Measurements from ENCODE around the gene ZMIZ1.
"Not testable (repeated sequence)": the region's sequence is repeated elsewhere in the genome, so short reads cannot be mapped to it uniquely, and the experiment has no call there.

Gene ZMIZ1

DNA sequence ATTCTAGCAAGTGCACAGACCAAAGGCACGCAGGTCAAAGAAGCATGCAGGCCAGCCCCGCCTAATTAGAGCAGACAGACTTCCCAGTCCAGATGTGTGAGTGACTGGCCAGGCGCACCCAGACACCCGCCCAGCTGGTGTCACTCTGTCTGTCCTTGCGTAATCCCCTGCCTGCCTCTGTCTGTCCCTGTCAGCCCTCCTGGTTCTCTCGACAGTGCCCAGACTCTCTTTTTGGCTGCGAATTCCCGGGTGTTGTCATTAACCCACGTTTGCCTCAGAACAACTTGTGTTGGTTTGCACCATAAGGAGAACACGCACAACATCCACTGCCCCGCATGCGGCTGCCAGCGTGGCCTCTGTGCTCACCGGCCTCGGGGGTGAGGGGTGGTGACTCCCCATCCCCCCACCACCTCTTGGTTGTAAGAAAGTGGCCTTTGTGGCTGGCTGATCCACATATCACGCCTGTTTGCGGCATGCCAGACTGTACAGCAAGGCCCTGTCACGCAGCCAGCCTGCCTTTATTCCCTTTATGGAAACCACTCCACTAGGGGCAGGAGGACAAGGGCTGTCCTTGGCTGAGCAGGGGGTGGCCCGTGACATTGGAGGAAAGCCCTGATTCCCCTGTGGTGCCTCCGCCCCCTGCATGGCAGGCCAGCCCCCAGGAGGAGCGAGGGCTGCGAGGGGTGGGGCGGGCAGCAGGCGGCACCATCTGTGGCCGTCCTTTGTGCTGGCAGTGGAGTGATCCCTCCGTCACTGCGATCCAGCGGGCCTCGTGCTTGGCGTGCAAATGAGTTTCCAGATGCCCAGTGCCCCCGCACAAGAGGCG lies 205.7 kb downstream of the ZMIZ1 start:
- peak; percentile 94 for DNase-seq

DNA sequence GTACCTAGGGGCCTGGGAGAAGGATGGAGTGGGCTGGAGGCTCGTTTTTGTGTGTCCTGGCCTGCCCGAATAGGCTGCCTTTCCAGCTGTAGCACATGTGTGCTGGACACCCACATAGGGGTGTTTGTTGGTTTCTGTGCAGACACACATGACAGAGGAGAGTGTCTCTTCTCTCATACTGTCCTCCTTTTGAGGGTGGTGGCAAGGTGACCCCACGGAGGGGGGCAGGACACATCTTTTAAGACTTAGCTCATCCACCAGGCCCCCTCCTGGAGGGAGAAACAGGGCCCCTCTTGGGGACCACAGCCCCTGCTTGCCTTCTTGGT lies 206.3 kb downstream of the ZMIZ1 start:
- no peak for DNase-seq

DNA sequence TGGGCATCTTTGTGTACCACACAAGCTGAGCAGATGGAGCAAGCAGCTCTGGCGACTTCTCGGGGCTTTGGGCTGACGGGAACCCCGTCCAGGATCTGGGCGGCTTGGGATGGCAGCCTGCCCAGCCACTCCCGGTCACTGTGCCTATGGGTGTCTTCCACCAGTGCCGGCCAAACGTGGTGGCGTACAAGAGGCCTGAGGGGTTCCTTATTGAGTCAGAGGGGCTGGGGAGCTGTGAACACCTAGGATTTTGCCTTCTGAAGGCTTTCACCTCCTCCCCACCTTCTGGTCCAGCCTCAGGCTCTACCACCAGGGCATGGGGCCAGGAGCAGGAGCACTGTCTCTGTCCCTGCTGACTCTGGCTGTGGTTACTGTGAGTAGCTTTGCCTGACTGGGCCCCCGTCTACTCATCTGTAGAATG lies 206.7 kb downstream of the ZMIZ1 start:
- no peak for DNase-seq

DNA sequence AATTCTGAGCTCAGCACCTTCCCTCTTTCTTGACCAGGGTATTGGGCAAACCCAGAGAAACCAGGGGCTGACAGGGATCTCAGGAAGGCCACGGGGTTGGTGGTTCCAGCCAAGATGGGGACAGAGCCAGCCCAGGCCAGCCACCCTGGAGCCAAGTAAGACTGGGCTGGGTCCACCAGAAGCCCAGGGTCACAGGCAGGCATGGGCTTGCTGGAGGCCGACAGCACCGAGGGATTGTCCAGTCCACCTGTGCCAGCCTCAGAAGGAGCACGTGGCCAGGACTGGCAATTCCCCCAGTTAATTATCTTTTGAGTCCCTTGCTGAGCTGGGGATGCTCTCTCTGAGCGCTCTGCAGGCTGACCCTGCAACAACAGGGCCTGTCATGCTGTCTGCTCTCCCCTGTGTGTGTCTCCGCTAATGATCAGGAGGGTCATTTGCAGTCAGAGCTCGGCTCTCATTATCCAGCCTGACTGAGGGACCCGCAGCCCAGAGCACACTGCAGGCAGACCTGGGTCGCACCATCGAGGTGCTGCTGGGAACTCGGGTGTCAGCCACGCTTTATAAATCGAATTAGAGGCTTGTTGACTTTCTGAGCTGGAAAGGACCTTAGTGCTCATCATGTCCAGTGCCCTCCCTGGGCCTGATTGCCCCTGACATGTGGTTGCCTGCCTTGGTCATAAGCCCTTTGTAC lies 209.0 kb downstream of the ZMIZ1 start:
- no peak for DNase-seq

DNA sequence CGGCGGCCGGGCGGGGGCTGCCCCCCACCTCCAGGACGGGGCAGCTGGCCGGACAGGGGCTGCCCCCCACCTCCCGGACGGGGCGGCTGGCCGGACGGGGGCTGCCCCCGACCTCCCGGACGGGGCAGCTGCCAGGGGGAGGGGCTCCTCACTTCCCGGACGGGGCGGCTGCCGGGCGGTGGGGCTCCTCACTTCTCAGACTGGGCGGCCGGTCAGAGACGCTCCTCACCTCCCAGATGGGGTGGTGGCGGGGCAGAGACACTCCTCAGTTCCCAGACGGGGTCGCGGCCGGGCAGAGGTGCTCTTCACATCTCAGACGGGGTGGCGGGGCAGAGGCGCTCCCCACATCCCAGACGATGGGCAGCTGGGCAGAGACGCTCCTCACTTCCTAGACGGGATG lies 210.3 kb downstream of the ZMIZ1 start:
- not testable (repeated sequence) for DNase-seq

DNA sequence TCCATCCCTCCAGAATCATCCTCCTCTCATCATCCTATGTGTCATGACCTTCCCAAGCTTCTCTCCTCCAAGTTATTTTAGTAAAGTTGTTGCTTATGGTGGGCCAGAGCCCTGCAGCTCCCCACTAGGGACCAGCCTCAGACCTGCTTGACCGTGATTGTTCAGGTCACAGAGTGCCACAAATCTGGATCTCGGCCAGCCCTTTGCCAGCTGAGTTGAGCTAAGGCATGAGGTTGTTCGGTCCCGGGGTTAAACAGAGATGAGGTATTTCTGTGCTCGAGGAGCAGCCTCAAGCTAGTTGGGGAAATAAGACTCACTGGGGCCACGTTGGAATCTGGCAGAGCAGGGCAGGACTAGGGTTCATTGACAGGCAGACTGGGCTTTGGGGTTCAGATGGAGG lies 212.2 kb downstream of the ZMIZ1 start:
- no peak for DNase-seq

DNA sequence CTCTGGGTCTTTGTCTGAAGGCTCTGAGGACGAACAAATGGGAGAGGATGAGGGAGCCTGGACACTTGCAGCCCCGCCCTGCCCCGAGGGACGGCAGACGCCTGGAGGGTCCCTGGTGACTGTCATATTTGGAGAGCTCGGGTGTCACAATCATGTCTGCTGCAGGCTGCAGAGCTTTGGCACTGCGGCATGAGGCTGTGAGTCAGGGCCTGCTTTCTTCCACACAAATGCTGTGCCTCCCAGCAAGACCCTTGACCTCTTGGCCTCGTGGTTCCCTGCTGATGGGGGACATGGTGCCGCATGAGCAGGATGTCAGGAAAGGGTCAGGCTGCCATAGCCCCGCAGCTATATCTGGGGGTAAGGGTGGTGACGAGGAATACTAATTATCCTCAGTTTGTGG lies 213.6 kb downstream of the ZMIZ1 start:
- DNase-seq = peak; percentile 58

DNA sequence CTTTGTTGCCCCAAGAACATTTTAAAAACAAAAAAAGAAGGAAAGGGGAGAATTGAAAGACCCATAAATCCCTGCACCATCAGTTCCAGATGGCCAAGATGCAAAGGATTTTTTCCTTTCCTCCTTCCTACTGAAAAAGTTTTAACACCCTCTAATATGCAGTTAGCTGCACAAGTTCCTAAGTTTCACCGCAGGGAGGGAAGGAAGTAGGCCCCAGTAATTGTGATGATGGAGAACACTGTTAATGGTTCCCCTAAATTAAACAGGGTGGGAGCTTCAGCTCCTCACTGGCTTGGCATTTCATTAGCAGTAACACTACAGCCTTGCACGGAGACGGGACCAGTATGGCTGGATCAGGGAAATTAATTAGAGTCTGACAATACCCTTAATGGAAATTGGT lies 214.8 kb downstream of the ZMIZ1 start:
- DNase-seq = no peak

DNA sequence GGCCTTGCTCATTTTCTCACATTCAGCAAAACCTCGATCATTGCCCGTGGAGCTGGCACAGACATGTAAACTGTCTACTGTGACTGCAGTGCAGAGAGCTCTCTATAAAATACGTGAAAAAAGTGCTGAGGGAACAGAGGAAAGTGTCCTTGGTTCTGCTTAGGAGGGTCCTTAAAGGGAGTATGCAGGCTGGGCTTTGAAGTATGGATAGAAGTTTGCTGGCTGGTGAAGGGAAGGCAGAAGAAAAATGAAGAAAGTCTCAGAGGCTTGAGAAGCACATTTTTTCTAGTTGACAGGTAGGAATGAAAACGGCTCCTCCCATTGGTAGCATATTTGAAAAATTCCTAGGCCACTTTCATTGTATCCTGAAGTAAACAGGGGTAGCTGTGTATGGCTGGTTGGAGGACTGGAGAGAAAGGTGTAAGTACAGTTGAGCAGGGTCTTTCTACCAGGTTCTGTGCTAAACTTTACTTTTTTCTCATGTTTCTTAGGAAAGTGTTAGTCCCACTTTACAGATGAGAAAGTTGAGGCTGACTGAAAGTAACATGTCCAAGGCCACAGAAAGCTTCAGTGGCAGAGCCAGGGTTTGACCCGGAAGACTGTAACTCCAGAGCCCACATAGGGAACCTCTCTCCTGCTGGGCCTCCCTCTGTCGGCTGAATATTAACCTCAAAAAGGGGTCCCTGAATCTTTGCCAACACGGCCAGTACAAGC lies 215.5 kb downstream of the ZMIZ1 start:
- no peak for DNase-seq

DNA sequence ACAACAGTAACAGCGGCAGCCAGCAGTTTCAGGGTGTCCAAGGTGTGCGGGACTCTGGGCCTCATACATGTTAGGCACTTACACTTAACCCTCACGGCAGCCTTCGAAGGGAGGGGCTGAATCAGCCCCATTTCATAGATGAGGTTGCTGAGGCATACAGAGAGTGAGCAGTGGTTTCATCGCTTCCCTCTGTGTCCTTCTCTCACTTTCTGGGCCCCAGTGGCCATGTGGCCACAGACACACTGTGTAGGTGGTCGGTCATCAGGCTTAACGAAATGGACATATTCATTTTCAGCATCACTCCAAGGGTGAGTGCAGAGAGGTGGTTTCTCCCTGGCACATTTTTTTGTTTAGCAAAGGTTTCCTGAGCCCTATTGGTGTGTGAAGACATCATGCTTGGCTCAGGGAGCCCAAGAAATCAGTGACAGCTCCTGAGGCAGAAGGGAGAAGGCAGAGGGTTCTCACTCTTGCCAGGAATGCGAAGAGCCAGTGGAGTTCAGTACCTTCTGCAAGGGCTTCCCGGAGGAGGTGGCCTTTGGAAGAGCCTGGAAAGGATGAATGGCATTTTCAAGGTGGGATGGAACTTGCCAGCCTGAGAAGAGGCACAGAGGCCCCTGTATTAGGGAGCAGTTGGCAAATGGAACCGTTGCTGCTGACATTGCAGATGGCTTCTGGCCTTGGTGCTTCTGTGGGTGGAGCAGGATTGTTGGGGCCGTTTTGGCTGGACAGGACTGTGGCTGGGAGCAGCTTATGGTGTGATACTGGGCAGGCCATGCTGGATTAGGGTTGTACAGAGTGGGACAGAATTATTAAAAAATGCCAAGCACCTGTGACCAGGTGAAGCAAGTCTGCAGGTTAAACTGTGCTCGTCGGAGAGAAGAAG lies 216.8 kb downstream of the ZMIZ1 start:
- DNase-seq = peak; percentile 78

DNA sequence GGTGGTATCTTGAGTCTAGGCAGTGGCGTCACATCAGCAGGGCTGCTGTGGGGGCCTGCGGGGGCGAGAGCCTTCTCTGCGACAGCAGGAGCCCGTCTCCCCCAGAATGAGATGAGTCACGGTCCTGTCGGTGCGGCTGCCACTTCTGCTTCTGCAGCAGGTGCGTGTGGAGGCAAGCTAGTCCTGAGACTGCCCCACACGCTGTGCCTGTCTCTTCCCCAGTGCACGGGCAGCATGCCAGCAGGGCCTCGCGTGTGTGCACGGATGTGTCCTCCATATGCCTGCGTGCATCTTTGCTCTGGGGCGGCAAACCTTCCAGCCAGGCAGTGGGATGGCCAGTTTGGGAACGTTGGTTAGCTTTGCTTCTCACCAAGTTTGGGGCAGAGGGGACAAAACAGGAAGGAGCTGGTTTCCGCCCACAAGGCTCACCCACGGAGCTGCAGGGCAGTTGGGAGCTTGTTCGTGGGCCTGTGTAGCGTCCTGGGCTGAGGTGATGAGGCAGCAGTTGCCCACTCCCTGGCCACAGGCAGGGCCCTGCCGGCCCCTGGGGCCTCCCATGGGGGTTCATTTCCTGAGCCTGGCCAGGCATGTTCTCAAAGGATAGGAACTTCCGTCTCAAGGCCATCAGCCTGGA lies 217.7 kb downstream of the ZMIZ1 start:
- DNase-seq = peak; percentile 92

DNA sequence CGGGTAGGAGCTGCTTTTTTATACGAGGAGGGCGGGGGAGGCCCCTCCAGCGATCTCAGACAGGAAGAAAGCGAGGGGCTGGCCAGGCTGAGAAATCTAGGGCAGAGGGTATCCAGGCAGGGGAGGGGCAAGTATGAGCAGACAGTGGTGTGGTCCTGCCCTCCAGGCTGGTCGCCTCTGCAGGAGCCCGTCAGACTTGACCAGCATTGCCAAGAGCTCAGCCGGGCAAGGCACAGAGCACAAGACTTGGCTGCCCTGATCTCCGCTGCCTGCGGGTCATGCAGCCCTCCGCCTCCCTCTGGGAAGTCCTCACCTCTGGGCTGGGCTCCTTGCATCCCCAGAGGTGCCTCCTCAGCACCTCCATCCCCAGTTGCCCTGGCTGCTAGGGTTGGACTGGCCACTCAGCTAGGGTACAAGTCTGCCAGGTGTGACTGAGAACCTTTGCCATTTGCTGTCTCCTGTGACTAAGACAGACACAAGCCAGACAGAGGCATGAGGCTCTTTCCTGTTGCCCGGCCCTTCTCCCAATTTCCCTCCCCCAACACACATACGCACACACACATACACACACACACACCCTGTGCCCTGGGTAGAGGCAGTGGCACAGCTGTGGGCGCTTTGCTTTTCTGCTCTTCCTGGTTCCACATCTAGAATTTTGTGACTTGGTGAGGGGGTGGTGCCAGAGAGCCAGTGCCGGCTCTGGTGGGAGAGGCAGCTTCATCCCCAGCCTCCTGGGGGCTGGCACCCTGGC lies 219.4 kb downstream of the ZMIZ1 start:
- DNase-seq = peak; percentile 35

DNA sequence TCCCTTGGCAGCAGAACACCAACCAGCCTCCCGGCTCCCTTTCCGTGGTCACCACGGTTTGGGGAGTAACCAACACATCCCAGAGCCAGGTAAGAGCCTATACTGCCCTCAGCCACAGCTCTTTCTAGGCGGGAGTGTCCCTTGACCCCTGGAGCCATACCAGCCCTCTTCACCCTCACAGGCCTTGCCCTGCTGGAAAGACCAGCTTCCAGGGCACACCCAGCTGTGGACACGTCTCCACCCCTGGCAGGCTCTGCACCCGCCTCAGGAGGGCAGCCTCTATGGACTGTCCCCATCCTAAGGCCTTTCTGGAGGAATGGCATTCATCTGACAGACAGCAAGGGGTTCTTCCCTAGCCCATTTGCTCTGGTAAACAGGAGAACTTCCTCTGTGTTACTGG lies 221.0 kb downstream of the ZMIZ1 start:
- no peak for DNase-seq

DNA sequence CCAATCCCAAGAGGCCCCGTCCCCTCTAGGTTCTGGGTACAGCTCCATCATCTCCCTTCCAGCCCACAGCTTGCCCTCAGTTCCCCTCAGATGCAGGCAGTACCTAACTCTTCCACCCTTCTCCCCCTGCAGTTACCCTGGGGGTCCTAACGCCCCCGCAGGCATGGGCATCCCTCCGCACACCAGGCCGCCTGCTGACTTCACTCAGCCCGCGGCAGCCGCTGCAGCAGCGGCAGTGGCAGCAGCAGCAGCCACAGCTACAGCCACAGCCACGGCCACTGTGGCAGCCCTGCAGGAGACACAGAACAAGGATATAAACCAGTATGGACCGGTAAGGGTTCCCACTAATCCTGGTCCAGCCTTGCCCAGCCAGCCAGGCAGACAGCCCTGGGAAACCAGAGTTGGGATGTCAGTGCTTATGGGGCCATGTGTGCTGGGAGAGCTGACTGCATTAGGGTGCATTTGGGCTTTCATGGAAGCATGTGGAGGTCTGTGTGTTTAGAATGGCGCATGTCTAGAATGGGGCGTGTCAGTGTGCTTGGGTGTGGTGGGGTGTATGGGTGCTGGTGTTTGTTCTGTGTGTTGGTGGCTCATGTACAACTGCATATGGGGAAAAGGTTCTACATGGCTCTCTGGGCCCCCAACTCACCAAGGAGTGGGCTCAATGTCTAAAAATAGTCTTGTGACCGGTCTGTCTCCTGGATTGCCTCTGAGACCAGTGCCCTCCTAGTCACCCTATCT lies 223.4 kb downstream of the ZMIZ1 start:
- no peak for DNase-seq

DNA sequence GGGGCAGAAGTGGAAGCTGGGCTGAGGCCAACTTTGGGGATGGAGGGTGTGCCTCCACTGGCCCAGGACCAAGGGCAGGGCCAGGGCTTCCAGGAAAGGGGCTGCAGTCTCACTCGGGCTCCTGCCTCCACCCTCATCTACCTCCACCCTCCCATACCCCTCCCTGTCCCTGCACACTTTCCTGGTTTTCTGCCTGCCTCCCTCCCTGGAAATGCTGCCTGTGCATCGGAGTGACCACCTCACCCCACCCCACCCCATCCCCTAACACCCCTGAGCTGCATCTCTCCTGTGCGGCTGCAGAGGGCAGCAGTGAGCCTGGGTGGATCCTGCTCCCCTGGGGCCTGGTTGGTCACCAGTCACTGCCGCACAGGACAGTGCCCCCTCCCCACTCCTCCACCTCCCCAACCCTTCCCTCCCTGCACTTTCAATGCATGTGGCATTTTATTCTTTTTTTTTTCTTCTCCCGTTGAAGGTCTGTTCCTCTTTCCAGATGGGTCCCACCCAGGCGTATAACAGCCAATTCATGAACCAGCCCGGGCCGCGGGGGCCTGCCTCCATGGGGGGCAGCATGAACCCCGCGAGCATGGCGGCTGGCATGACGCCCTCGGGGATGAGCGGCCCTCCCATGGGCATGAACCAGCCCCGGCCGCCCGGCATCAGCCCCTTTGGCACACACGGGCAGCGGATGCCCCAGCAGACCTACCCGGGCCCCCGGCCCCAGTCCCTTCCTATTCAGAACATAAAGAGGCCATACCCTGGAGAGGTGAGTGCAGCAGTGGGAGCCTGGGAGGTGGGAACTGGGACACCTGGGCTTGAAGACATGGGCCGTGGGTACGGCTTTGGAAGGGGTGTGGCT lies 224.4 kb downstream of the ZMIZ1 start:
- peak; percentile 30 for DNase-seq

DNA sequence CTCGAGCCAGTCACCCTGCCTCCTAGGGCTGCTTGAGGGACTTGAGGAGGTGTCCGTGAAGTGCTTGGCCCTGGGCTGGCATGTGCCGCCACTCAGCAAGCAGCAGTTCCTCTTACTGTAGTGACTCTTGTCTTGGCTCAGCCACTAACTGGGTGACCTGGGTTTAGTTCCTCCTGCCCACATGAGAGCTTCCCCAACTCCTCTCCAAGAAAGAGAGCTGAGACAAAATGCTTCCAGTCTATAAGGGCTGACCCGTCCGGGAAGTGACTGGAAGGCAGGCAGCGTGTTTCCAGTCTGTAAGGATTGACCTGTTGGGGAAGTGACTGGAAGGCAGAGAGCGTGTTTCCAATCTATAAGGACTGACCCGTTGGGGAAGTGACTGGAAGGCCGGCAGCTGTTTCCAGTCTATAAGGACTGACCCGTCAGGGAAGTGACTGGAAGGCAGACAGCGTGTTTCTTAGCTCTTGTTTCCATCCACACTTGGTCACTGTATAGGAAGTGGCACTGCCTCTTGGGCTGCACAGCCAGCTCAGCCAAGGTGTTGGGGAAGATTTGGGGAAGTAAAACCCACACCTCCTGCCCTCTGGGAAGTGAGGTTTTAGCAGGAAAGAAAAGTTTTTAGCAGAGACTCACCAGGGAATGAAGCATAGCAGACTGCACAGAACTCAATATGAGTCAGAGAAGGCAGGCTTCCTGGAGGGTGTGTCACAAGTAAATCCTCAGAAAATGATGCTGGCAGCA lies 225.2 kb downstream of the ZMIZ1 start:
- peak; percentile 96 for DNase-seq

DNA sequence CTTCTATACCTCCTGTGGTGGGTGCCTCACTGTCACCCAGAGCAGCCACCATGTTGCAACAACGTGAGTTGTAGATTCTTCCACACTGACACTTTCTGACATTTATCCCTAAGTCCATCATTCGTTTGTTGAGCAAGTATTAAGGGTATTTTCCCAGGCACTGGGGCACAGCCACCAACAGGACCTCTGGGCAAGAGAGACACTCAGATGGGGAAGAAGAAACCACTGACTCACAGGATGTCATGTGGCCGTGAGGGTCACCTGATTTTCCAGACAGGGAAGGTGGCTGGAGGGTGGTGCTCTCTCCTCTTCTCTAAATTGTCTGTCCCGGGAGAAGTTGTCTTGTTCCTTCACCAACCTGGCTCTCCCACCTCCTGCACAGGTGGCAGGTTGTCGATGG lies 226.8 kb downstream of the ZMIZ1 start:
- DNase-seq = peak; percentile 97

DNA sequence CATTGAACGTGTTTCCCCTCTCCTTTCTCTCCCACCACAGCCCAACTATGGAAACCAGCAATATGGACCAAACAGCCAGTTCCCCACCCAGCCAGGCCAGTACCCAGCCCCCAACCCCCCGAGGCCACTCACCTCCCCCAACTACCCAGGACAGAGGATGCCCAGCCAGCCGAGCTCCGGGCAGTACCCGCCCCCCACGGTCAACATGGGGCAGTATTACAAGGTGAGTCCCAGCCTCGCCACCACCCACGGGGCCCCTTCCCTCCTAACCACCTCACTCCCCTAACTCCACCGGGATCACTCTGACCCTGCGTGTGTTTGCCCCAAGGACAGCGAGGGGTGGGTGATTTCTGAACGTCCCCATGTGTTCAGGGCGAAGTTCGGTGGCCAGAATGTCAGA lies 227.7 kb downstream of the ZMIZ1 start:
- DNase-seq = no peak

All from inflammatory macrophage treated with lipopolysaccharide for 4 hours (primary cell).